ENCODE measurements around the gene FARP1. TPM values are rescaled to one million over a fixed set of nuclear protein-coding genes. Genes with fewer than 3 reads are reported as not detected.
A peak's percentile ranks its signal among the peaks of the same experiment; 100 is the strongest.

FARP1 gene
- total RNA-seq, 1 donor from 2014 or later, result 278 TPM

GRCh38 chr13:98348466-98349200, 205.7 kb downstream of the FARP1 start:
- peak overlapping the region; percentile 6 for H3K27ac Mint-ChIP-seq
- peaks cover 3% of the 10 kb centered on the region for H3K4me1 Mint-ChIP-seq (ENCODE audit: low read depth)
- no peaks in the 10 kb centered on the region for H3K27me3 Mint-ChIP-seq
- no peak overlapping the region for H3K4me3 Mint-ChIP-seq (ENCODE audit: low read depth)
- H3K36me3 Mint-ChIP-seq (ENCODE audit: insufficient read depth), result peaks cover 5% of the 10 kb centered on the region
- TF ChIP-seq CTCF (IDR thresholded peaks at IDR 0.05; ENCODE audit: unreplicated experiment), result no peak
- H3K9me3 Mint-ChIP-seq (ENCODE audit: low read depth), result no peaks in the 10 kb centered on the region
- no peak for DNase-seq (ENCODE audit: low spot score, unreplicated experiment)

- no peaks in the 10 kb centered on the region for H3K27me3 Mint-ChIP-seq
- H3K9me3 Mint-ChIP-seq (ENCODE audit: low read depth), result no peaks in the 10 kb centered on the region
- H3K4me3 Mint-ChIP-seq (ENCODE audit: low read depth), result no peak overlapping the region
- H3K36me3 Mint-ChIP-seq (ENCODE audit: insufficient read depth), result peaks cover 5% of the 10 kb centered on the region
- H3K27ac Mint-ChIP-seq, result peak overlapping the region; percentile 84
- no peak for DNase-seq (ENCODE audit: low spot score, unreplicated experiment)
- TF ChIP-seq CTCF (IDR thresholded peaks at IDR 0.05; ENCODE audit: unreplicated experiment), result peak; percentile 49
- no peaks in the 10 kb centered on the region for H3K4me1 Mint-ChIP-seq (ENCODE audit: low read depth)
These were observed 206.9 kb downstream of the FARP1 start for GRCh38 chr13:98349731-98350305.

GRCh38 chr13:98350746-98351330, 207.9 kb downstream of the FARP1 start:
- H3K4me3 Mint-ChIP-seq (ENCODE audit: low read depth), result no peak overlapping the region

GRCh38 chr13:98351636-98352035, 208.7 kb downstream of the FARP1 start:
- Mint-ChIP-seq H3K9me3 (ENCODE audit: low read depth) (no peaks in the 10 kb centered on the region), H3K27me3 (no peaks in the 10 kb centered on the region), H3K36me3 (ENCODE audit: insufficient read depth) (peaks cover 4% of the 10 kb centered on the region), H3K4me1 (ENCODE audit: low read depth) (no peaks in the 10 kb centered on the region), H3K4me3 (ENCODE audit: low read depth) (no peak overlapping the region), H3K27ac (no peak overlapping the region)
- TF ChIP-seq CTCF (IDR thresholded peaks at IDR 0.05; ENCODE audit: unreplicated experiment), result no peak
- no peak for DNase-seq (ENCODE audit: low spot score, unreplicated experiment)

More at GRCh38 chr13:98350746-98351330, 207.9 kb downstream of the FARP1 start:
- Mint-ChIP-seq H3K27ac (peak overlapping the region; percentile 84), H3K4me1 (ENCODE audit: low read depth) (no peaks in the 10 kb centered on the region), H3K27me3 (no peaks in the 10 kb centered on the region), H3K36me3 (ENCODE audit: insufficient read depth) (peaks cover 5% of the 10 kb centered on the region), H3K9me3 (ENCODE audit: low read depth) (no peaks in the 10 kb centered on the region)
- TF ChIP-seq CTCF (IDR thresholded peaks at IDR 0.05; ENCODE audit: unreplicated experiment), result no peak
- no peak for DNase-seq (ENCODE audit: low spot score, unreplicated experiment)

- Mint-ChIP-seq H3K36me3 (ENCODE audit: insufficient read depth) (peaks cover 4% of the 10 kb centered on the region), H3K4me3 (ENCODE audit: low read depth) (no peak overlapping the region), H3K27me3 (no peaks in the 10 kb centered on the region), H3K4me1 (ENCODE audit: low read depth) (no peaks in the 10 kb centered on the region), H3K9me3 (ENCODE audit: low read depth) (peaks cover 3% of the 10 kb centered on the region), H3K27ac (no peak overlapping the region)
- DNase-seq (ENCODE audit: low spot score, unreplicated experiment), result no peak
- no peak for TF ChIP-seq CTCF (IDR thresholded peaks at IDR 0.05; ENCODE audit: unreplicated experiment)
These were observed 209.3 kb downstream of the FARP1 start for GRCh38 chr13:98352226-98352625.
